B cell (primary cell): ENCODE data around the gene KIF16B. TPM values are rescaled to one million over a fixed set of nuclear protein-coding genes. Genes with fewer than 3 reads are reported as not detected.

ENCODE experiments used
- ATAC-seq: fragments of 200-7000 bp; cut with Tn5 transposase; one replicate; pipeline ENCODE4 v1.10.0; 2021; ENCODE audit warnings: low read depth, mild to moderate bottlenecking, moderate number of reproducible peaks, moderate library complexity
- CTCF ChIA-PET: fragments of 350-600 bp; sonication (Branson Sonifier 250); formaldehyde crosslinking; loops from one replicate; lab custom pipeline; 2021; ENCODE audit warnings: antibody characterized with exemption, inconsistent platforms; lab: Charles Lee
- POLR2A ChIA-PET: fragments of 350-600 bp; sonication (Branson Sonifier 250); formaldehyde crosslinking; loops from one replicate; lab custom pipeline; 2021; ENCODE audit warnings: antibody characterized with exemption; lab: Charles Lee
- DNase-seq: peaks from one replicate; pipeline ENCODE4 v3.0.0; 2013
- H2AFZ ChIP-seq: 2 replicates; pipeline ENCODE4 v1.6.1; 2012; ENCODE audit warnings: mild to moderate bottlenecking, low read depth, low read length; ENCODE audit not compliant: insufficient read depth, poor library complexity, severe bottlenecking
- H3K27ac ChIP-seq, 2 donors: 1 replicate in 1 of 2; 2 replicates in 1 of 2; pipeline ENCODE4 v1.5.1; 2012 to 2013; ENCODE audit warnings: low read length in 2 of 2, mild to moderate bottlenecking in 2 of 2, moderate library complexity in 1 of 2
- H3K27me3 ChIP-seq, 4 experiments: fragments of 200-600 bp in 1 of 4; sonication (generic) in 1 of 4; replicated peaks in 1 of 4; 1 replicate in 2 of 4; 2 replicates in 2 of 4; pipeline versions ENCODE4 v1.6.1 to v1.7.0; 2013 to 2016; ENCODE audit warnings: low read length in 3 of 4, mild to moderate bottlenecking in 2 of 4, mixed read lengths in 1 of 4, moderate library complexity in 1 of 4; ENCODE audit not compliant: insufficient read depth in 4 of 4, control insufficient read depth in 3 of 4; ENCODE audit errors: control extremely low read depth in 1 of 4
- H3K36me3 ChIP-seq, 2 experiments: replicated peaks in 1 of 2; 1 replicate in 1 of 2; 2 replicates in 1 of 2; pipeline versions ENCODE4 v1.6.1 to v1.7.1; 2013; ENCODE audit warnings: low read length in 1 of 2; ENCODE audit not compliant: insufficient read depth in 2 of 2, control insufficient read depth in 1 of 2; ENCODE audit errors: control extremely low read depth in 1 of 2, extremely low read depth in 1 of 2
- H3K4me1 ChIP-seq, 2 donors: fragments of 200-600 bp in 1 of 2; sonication (generic) in 1 of 2; 1 replicate in 1 of 2; 2 replicates in 1 of 2; pipeline versions ENCODE4 v1.5.1 to v1.6.1; 2013 to 2017; ENCODE audit warnings: low read length in 2 of 2; ENCODE audit not compliant: control insufficient read depth in 2 of 2, insufficient read depth in 2 of 2
- H3K4me2 ChIP-seq: replicated peaks from 2 replicates; pipeline ENCODE3; 2012; ENCODE audit warnings: mild to moderate bottlenecking, low read depth, low read length; ENCODE audit not compliant: poor library complexity, severe bottlenecking
- H3K4me3 ChIP-seq, 5 experiments: fragments of 200-600 bp in 1 of 5; sonication (generic) in 1 of 5; 1 replicate in 3 of 5; 2 replicates in 2 of 5; pipeline versions ENCODE4 v1.5.1 to v1.7.0; 2011 to 2016; ENCODE audit warnings: low read length in 4 of 5, mild to moderate bottlenecking in 4 of 5, low read depth in 2 of 5, control low read depth in 1 of 5, moderate library complexity in 1 of 5; ENCODE audit not compliant: insufficient read depth in 1 of 5; ENCODE audit errors: control extremely low read depth in 1 of 5, extremely low read depth in 1 of 5
- H3K79me2 ChIP-seq: fragments of 200-600 bp; sonication (generic); one replicate; pipeline ENCODE4 v1.6.0; 2016; ENCODE audit warnings: low read length; ENCODE audit not compliant: control insufficient read depth, insufficient read depth
- H3K9ac ChIP-seq: fragments of 200-600 bp; sonication (generic); 2 replicates; pipeline ENCODE4 v1.6.1; 2017; ENCODE audit warnings: mild to moderate bottlenecking, low read length, moderate library complexity
- H3K9me3 ChIP-seq, 3 donors: one replicate each; pipeline versions ENCODE4 v1.6.1 to v1.7.1; 2013; ENCODE audit warnings: low read length in 2 of 3; ENCODE audit not compliant: control insufficient read depth in 2 of 3, insufficient read depth in 1 of 3; ENCODE audit errors: control extremely low read depth in 1 of 3
- H4K20me1 ChIP-seq: 2 replicates; pipeline ENCODE4 v1.6.0; 2012; ENCODE audit warnings: mild to moderate bottlenecking, low read length; ENCODE audit not compliant: insufficient read depth, control insufficient read depth, poor library complexity, severe bottlenecking
- H3K27ac Mint-ChIP-seq: one replicate; pipeline ENCODE4 v1.8.0; 2021; ENCODE audit warnings: mixed read lengths
- H3K27me3 Mint-ChIP-seq: one replicate; pipeline ENCODE4 v1.8.0; 2021; ENCODE audit warnings: mixed read lengths
- H3K4me1 Mint-ChIP-seq: one replicate; pipeline ENCODE4 v1.8.0; 2021; ENCODE audit warnings: mixed read lengths
- H3K4me3 Mint-ChIP-seq: one replicate; pipeline ENCODE4 v1.8.0; 2021; ENCODE audit warnings: mixed read lengths
- H3K9me3 Mint-ChIP-seq: one replicate; pipeline ENCODE4 v1.8.0; 2022; ENCODE audit warnings: mixed read lengths; ENCODE audit not compliant: insufficient read depth
- CTCF ChIP-seq: fragments of 200-600 bp; IDR thresholded peaks from one replicate; pipeline ENCODE4 v1.8.0; 2022; ENCODE audit warnings: antibody characterized with exemption, mild to moderate bottlenecking
- EZH2 ChIP-seq: IDR thresholded peaks from 2 replicates; pipeline ENCODE4 v1.6.1; 2012; ENCODE audit warnings: borderline replicate concordance, low read depth, mild to moderate bottlenecking, moderate library complexity, low read length; ENCODE audit not compliant: insufficient read depth, poor library complexity, severe bottlenecking
- WGBS: methylation state at CpG from one replicate; pipeline ENCODE4 v1.1.5; 2013; ENCODE audit warnings: missing lambda C conversion rate; ENCODE audit not compliant: insufficient coverage; 5-methylcytosine and 5-hydroxymethylcytosine counted together
- intact Hi-C: fragments of 100-400 bp; cut with micrococcal nuclease; formaldehyde crosslinking; loops from one replicate; pipeline ENCODE4 v1.10.0; 2022
- polyA plus RNA-seq: library from polyadenylated mRNA; depleted of rRNA; stranded (reverse); fragments of >200 nt; gene quantifications from 2 replicates; pipeline ENCODE4 v1.2.3, GENCODE V29; 2012
- total RNA-seq, 2 donors: library from RNA; stranded (reverse); fragments of 120-200 nt in 1 of 2; gene quantifications; 1 replicate in 1 of 2; 2 replicates in 1 of 2; pipeline versions ENCODE4 v1.2.3 to v1.2.4, GENCODE V29; 2013 to 2022

KIF16B gene
- total and polyA plus RNA-seq, 2 donors (not counting 1 experiment from before 2014, with no cell fraction given): 4.5 to 13.0 TPM

GRCh38 chr20:16393836-16394235 is 179.4 kb downstream of the KIF16B start:
- Histone ChIP-seq H4K20me1 (no peaks in the 10 kb centered on the region), H2AFZ (no peak overlapping the region), H3K4me3 (no peak overlapping the region), H3K4me1 (peaks cover 26 to 29% of the 10 kb centered on the region in 2 donors), H3K4me2 (no peak overlapping the region), H3K27me3 (no peaks in the 10 kb centered on the region), H3K9ac (no peak overlapping the region), H3K27ac (no peak overlapping the region), H3K79me2 (no peaks in the 10 kb centered on the region), H3K9me3 (no peaks in the 10 kb centered on the region), H3K36me3 (no peaks in the 10 kb centered on the region)
- DNase-seq (no peak), ATAC-seq (no peak)
- WGBS: no CpG with 5 or more reads among the region's 3 CpGs
- Mint-ChIP-seq H3K9me3 (no peaks in the 10 kb centered on the region), H3K27me3 (no peaks in the 10 kb centered on the region), H3K4me1 (peaks cover 37% of the 10 kb centered on the region), H3K4me3 (no peak overlapping the region), H3K27ac (no peak overlapping the region)
- TF ChIP-seq CTCF (no peak), EZH2 (no peak)
- ChIA-PET CTCF (no interaction called here), POLR2A (no interaction called here)
- intact Hi-C loops: no loop called here

- no CpG with 5 or more reads among the region's 2 CpGs for WGBS
- no peak overlapping the region for H3K9ac ChIP-seq
Observed at GRCh38 chr20:16393297-16393696, 180.0 kb downstream of the KIF16B start.

More at GRCh38 chr20:16393297-16393696, 180.0 kb downstream of the KIF16B start:
- POLR2A ChIA-PET: no interaction called here
- ATAC-seq: no peak
- intact Hi-C loops: no loop called here
- no peak for DNase-seq
- Histone ChIP-seq H3K4me2 (no peak overlapping the region), H3K27me3 (no peaks in the 10 kb centered on the region), H4K20me1 (no peaks in the 10 kb centered on the region), H3K27ac (no peak overlapping the region), H3K36me3 (no peaks in the 10 kb centered on the region), H3K4me3 (no peak overlapping the region), H3K4me1 (peaks cover 26 to 29% of the 10 kb centered on the region in 2 donors), H2AFZ (no peak overlapping the region), H3K79me2 (no peaks in the 10 kb centered on the region), H3K9me3 (no peaks in the 10 kb centered on the region)
- TF ChIP-seq EZH2 (no peak), CTCF (no peak)
- Mint-ChIP-seq H3K4me3 (peak overlapping the region; percentile 33), H3K27ac (no peak overlapping the region), H3K9me3 (no peaks in the 10 kb centered on the region), H3K4me1 (peaks cover 41% of the 10 kb centered on the region), H3K27me3 (no peaks in the 10 kb centered on the region)
- CTCF ChIA-PET: interaction anchor here (1.7 kb wide), 1 partner anchor 83 kb away, joined by 3 read pairs; no protein-coding TSS in a partner anchor
